Measurements from ENCODE around the gene RHOBTB3. TPM values are rescaled to one million over a fixed set of nuclear protein-coding genes. Genes with fewer than 3 reads are reported as not detected.

RHOBTB3 gene
- total RNA-seq, 1 donor from 2014 or later, result 66.9 TPM

- Mint-ChIP-seq H3K4me3 (no peak overlapping the region), H3K4me1 (peaks cover 20% of the 10 kb centered on the region), H3K36me3 (ENCODE audit: low read depth) (no peaks in the 10 kb centered on the region), H3K27ac (ENCODE audit: unreplicated experiment) (no peak overlapping the region), H3K9me3 (no peaks in the 10 kb centered on the region), H3K27me3 (ENCODE audit: low read depth) (peaks cover 3% of the 10 kb centered on the region)
- no peak for DNase-seq (ENCODE audit: low read depth, low spot score)
- TF ChIP-seq CTCF (conservative IDR thresholded peaks at IDR 0.05), result no peak
Observed at GRCh38 chr5:95725937-95726810, 5.0 kb upstream of the RHOBTB3 start.

GRCh38 chr5:95726811-95727763, 4.0 kb upstream of the RHOBTB3 start:
- H3K27me3 Mint-ChIP-seq (ENCODE audit: low read depth), result peaks cover 5% of the 10 kb centered on the region
- H3K27ac Mint-ChIP-seq (ENCODE audit: unreplicated experiment), result no peak overlapping the region
- H3K36me3 Mint-ChIP-seq (ENCODE audit: low read depth), result no peaks in the 10 kb centered on the region
- no peak for TF ChIP-seq CTCF (conservative IDR thresholded peaks at IDR 0.05)
- no peak overlapping the region for H3K4me3 Mint-ChIP-seq
- no peak for DNase-seq (ENCODE audit: low read depth, low spot score)
- peaks cover 21% of the 10 kb centered on the region for H3K4me1 Mint-ChIP-seq
- H3K9me3 Mint-ChIP-seq, result no peaks in the 10 kb centered on the region

GRCh38 chr5:95727764-95728191, 3.4 kb upstream of the RHOBTB3 start:
- DNase-seq (ENCODE audit: low read depth, low spot score), result no peak
- Mint-ChIP-seq H3K4me3 (no peak overlapping the region), H3K27me3 (ENCODE audit: low read depth) (peaks cover 7% of the 10 kb centered on the region), H3K27ac (ENCODE audit: unreplicated experiment) (no peak overlapping the region), H3K9me3 (no peaks in the 10 kb centered on the region), H3K36me3 (ENCODE audit: low read depth) (no peaks in the 10 kb centered on the region), H3K4me1 (peaks cover 26% of the 10 kb centered on the region)
- no peak for TF ChIP-seq CTCF (conservative IDR thresholded peaks at IDR 0.05)

GRCh38 chr5:95728494-95729114, 2.5 kb upstream of the RHOBTB3 start:
- no peak for DNase-seq (ENCODE audit: low read depth, low spot score)
- Mint-ChIP-seq H3K9me3 (no peaks in the 10 kb centered on the region), H3K4me3 (no peak overlapping the region), H3K4me1 (peaks cover 32% of the 10 kb centered on the region), H3K36me3 (ENCODE audit: low read depth) (no peaks in the 10 kb centered on the region), H3K27ac (ENCODE audit: unreplicated experiment) (no peak overlapping the region), H3K27me3 (ENCODE audit: low read depth) (peaks cover 7% of the 10 kb centered on the region)
- TF ChIP-seq CTCF (conservative IDR thresholded peaks at IDR 0.05), result no peak

All from neural crest cell (in vitro differentiated cells).